ENCODE measurements around the gene ACBD3.

DNA sequence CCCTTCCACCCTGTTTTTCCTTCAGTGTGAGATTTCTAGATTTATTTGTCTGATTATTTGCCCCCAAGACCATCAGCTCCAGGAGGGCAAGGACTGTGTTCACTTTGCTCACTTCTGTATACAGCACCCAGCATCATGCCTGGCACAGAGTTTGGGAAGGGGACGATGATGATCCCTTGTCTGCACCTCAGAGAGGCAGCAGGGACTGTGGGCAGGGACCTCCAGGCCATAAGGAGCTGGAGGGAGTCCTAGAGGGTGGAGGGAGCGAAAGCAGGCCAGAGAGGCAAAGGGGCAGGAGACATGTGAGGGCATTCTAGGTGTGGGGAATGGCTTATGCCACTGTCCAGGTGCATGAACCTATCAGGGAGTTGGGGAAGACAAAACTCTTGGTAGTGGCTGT lies 91.3 kb downstream of the ACBD3 start:
- TF ChIP-seq, protein P1, sequence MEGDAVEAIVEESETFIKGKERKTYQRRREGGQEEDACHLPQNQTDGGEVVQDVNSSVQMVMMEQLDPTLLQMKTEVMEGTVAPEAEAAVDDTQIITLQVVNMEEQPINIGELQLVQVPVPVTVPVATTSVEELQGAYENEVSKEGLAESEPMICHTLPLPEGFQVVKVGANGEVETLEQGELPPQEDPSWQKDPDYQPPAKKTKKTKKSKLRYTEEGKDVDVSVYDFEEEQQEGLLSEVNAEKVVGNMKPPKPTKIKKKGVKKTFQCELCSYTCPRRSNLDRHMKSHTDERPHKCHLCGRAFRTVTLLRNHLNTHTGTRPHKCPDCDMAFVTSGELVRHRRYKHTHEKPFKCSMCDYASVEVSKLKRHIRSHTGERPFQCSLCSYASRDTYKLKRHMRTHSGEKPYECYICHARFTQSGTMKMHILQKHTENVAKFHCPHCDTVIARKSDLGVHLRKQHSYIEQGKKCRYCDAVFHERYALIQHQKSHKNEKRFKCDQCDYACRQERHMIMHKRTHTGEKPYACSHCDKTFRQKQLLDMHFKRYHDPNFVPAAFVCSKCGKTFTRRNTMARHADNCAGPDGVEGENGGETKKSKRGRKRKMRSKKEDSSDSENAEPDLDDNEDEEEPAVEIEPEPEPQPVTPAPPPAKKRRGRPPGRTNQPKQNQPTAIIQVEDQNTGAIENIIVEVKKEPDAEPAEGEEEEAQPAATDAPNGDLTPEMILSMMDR (IDR thresholded peaks at IDR 0.05; ENCODE audit: low read depth, low read length, poor library complexity, severe bottlenecking), result no peak
- no peak for TF ChIP-seq EZH2phosphoT487 (IDR thresholded peaks at IDR 0.05; ENCODE audit: borderline replicate concordance, low read length)

Data from DOHH2 (cell line).